H9 (cell line): ENCODE measurements around the gene BRK1. TPM values are rescaled to one million over a fixed set of nuclear protein-coding genes. Genes with fewer than 3 reads are reported as not detected.
"Not testable (repeated sequence)": the region's sequence is repeated elsewhere in the genome, so short reads cannot be mapped to it uniquely, and the experiment has no call there.

Experiments
- DNase-seq: peaks from one replicate; pipeline ENCODE4 v3.0.0-alpha.2; 2017
- H2AFZ ChIP-seq: one replicate; pipeline ENCODE4 v1.6.1; 2013; ENCODE audit warnings: mild to moderate bottlenecking, low read length, control low read depth, moderate library complexity
- H2AK5ac ChIP-seq: 2 replicates; pipeline ENCODE4 v1.6.1; 2013; ENCODE audit warnings: low read length, control low read depth, mixed read lengths; ENCODE audit not compliant: insufficient read length
- H2BK120ac ChIP-seq: one replicate; pipeline ENCODE4 v1.6.1; 2013; ENCODE audit warnings: low read depth, mild to moderate bottlenecking, low read length, control low read depth, inconsistent platforms; ENCODE audit not compliant: poor library complexity, severe bottlenecking
- H2BK12ac ChIP-seq: 2 replicates; pipeline ENCODE4 v1.6.1; 2013; ENCODE audit warnings: low read length, control low read depth, mixed read lengths, low read depth; ENCODE audit not compliant: insufficient read length
- H2BK15ac ChIP-seq: 2 replicates; pipeline ENCODE4 v1.6.1; 2013; ENCODE audit warnings: low read depth, low read length, control low read depth
- H2BK20ac ChIP-seq: one replicate; pipeline ENCODE4 v1.6.1; 2013; ENCODE audit warnings: low read depth, mild to moderate bottlenecking, low read length, control low read depth, inconsistent platforms; ENCODE audit not compliant: poor library complexity, severe bottlenecking
- H2BK5ac ChIP-seq: 2 replicates; pipeline ENCODE4 v1.6.1; 2013; ENCODE audit warnings: low read length, control low read depth, mixed read lengths; ENCODE audit not compliant: insufficient read length
- H3K14ac ChIP-seq: 2 replicates; pipeline ENCODE4 v1.6.1; 2013; ENCODE audit warnings: low read length, control low read depth; ENCODE audit not compliant: insufficient read depth
- H3K18ac ChIP-seq: 2 replicates; pipeline ENCODE4 v1.6.1; 2013; ENCODE audit warnings: low read depth, mild to moderate bottlenecking, mixed read lengths, low read length, control low read depth; ENCODE audit not compliant: insufficient read length
- H3K23ac ChIP-seq: 2 replicates; pipeline ENCODE4 v1.6.1; 2013; ENCODE audit warnings: low read length, control low read depth, mixed read lengths, low read depth; ENCODE audit not compliant: insufficient read length
- H3K23me2 ChIP-seq: 2 replicates; pipeline ENCODE4 v1.6.1; 2013; ENCODE audit warnings: low read depth, mild to moderate bottlenecking, mixed read lengths, low read length, control low read depth; ENCODE audit not compliant: insufficient read length, poor library complexity, severe bottlenecking
- H3K27ac ChIP-seq: 2 replicates; pipeline ENCODE4 v1.5.1; 2013; ENCODE audit warnings: low read length, control low read depth, mixed read lengths, low read depth; ENCODE audit not compliant: insufficient read length
- H3K27me3 ChIP-seq: 2 replicates; pipeline ENCODE4 v1.6.1; 2013; ENCODE audit warnings: low read length, control low read depth, inconsistent platforms; ENCODE audit not compliant: insufficient read depth
- H3K4ac ChIP-seq: 2 replicates; pipeline ENCODE4 v1.6.1; 2013; ENCODE audit warnings: low read depth, mild to moderate bottlenecking, control low read depth, inconsistent platforms, low read length, moderate library complexity
- H3K4me1 ChIP-seq: 2 replicates; pipeline ENCODE4 v1.6.1; 2013; ENCODE audit warnings: low read length, control low read depth, inconsistent platforms; ENCODE audit not compliant: insufficient read depth
- H3K4me2 ChIP-seq: 2 replicates; pipeline ENCODE4 v1.6.1; 2013; ENCODE audit warnings: low read length, control low read depth, mixed read lengths; ENCODE audit not compliant: insufficient read length, insufficient read depth
- H3K56ac ChIP-seq: 2 replicates; pipeline ENCODE4 v1.6.1; 2013; ENCODE audit warnings: low read depth, mild to moderate bottlenecking, mixed read lengths, low read length, control low read depth; ENCODE audit not compliant: insufficient read length
- H3K79me1 ChIP-seq: 2 replicates; pipeline ENCODE4 v1.6.1; 2013; ENCODE audit warnings: low read depth, mild to moderate bottlenecking, moderate library complexity, low read length, control low read depth, inconsistent platforms; ENCODE audit not compliant: insufficient read depth, poor library complexity, severe bottlenecking
- H3K79me2 ChIP-seq: 2 replicates; pipeline ENCODE4 v1.6.1; 2013; ENCODE audit warnings: low read length, control low read depth, inconsistent platforms; ENCODE audit not compliant: insufficient read depth
- H3K9ac ChIP-seq: 2 replicates; pipeline ENCODE4 v1.6.1; 2013; ENCODE audit warnings: low read length, control low read depth, mixed read lengths; ENCODE audit not compliant: insufficient read length; ENCODE audit errors: extremely low read depth
- H3K9me3 ChIP-seq: one replicate; pipeline ENCODE4 v1.6.1; 2013; ENCODE audit warnings: low read depth, low read length, inconsistent platforms; ENCODE audit not compliant: control insufficient read depth
- H3T11ph ChIP-seq: one replicate; pipeline ENCODE4 v1.6.1; 2013; ENCODE audit warnings: mild to moderate bottlenecking, low read length, control low read depth, inconsistent platforms
- H4K20me1 ChIP-seq: one replicate; pipeline ENCODE4 v1.6.1; 2013; ENCODE audit not compliant: control insufficient read depth, insufficient read length, insufficient read depth
- H4K5ac ChIP-seq: 2 replicates; pipeline ENCODE4 v1.6.1; 2013; ENCODE audit warnings: low read depth, mild to moderate bottlenecking, mixed read lengths, low read length, control low read depth; ENCODE audit not compliant: insufficient read length
- H4K8ac ChIP-seq: replicated peaks from 2 replicates; pipeline ENCODE4 v1.6.1; 2013; ENCODE audit warnings: low read length, control low read depth, mixed read lengths, low read depth; ENCODE audit not compliant: insufficient read length
- H4K91ac ChIP-seq: 2 replicates; pipeline ENCODE4 v1.6.1; 2013; ENCODE audit warnings: low read depth, mild to moderate bottlenecking, moderate library complexity, mixed read lengths, low read length, control low read depth; ENCODE audit not compliant: insufficient read length
- H3K27ac Mint-ChIP-seq, 3 experiments: 2 replicates in 2 of 3; 3 replicates in 1 of 3; pipeline ENCODE4 v1.8.0; 2020 to 2021; ENCODE audit warnings: mixed read lengths in 3 of 3, mild to moderate bottlenecking in 1 of 3, moderate library complexity in 1 of 3
- H3K27me3 Mint-ChIP-seq: 2 replicates; pipeline ENCODE4 v1.8.0; 2021; ENCODE audit warnings: low read depth, mild to moderate bottlenecking, moderate library complexity, mixed read lengths
- H3K36me3 Mint-ChIP-seq, 3 experiments: 2 replicates in 2 of 3; 3 replicates in 1 of 3; pipeline ENCODE4 v1.8.0; 2020 to 2021; ENCODE audit warnings: low read depth in 3 of 3, mixed read lengths in 3 of 3; ENCODE audit not compliant: insufficient read depth in 1 of 3
- H3K4me1 Mint-ChIP-seq, 2 experiments: 2 replicates each; pipeline ENCODE4 v1.8.0; 2020; ENCODE audit warnings: mixed read lengths in 2 of 2
- H3K4me3 Mint-ChIP-seq, 2 experiments: 2 replicates in 1 of 2; 3 replicates in 1 of 2; pipeline ENCODE4 v1.8.0; 2020 to 2021; ENCODE audit warnings: mild to moderate bottlenecking in 2 of 2, mixed read lengths in 2 of 2, moderate library complexity in 1 of 2
- H3K9me3 Mint-ChIP-seq, 2 experiments: 2 replicates in 1 of 2; 3 replicates in 1 of 2; pipeline ENCODE4 v1.8.0; 2020; ENCODE audit warnings: mild to moderate bottlenecking in 2 of 2, mixed read lengths in 2 of 2, moderate library complexity in 1 of 2
- CTCF ChIP-seq: fragments of 200-600 bp; sonication (generic); conservative IDR thresholded peaks from 3 replicates; pipeline ENCODE4 v1.8.0; 2021; ENCODE audit warnings: antibody characterized with exemption, mild to moderate bottlenecking
- WGBS: extraction: QIAGEN DNeasy Blood & Tissue Kit; methylation state at CpG from one replicate; pipeline ENCODE4 v1.1.7; 2013; ENCODE audit warnings: missing lambda C conversion rate, low lambda C conversion rate, mixed read lengths; ENCODE audit not compliant: insufficient read length; ENCODE audit errors: extremely low coverage; 5-methylcytosine and 5-hydroxymethylcytosine counted together
- long read RNA-seq: library from polyadenylated mRNA; unstranded; transcript quantifications from one replicate; pipeline ENCODE4 v2.0.0, GENCODE V29; 2020
- total RNA-seq: library from RNA; stranded (reverse); gene quantifications from 2 replicates; pipeline ENCODE4 v1.2.1, GENCODE V29; 2021

Gene BRK1
- total RNA-seq = 119 and 121 TPM in 2 replicates
- long read RNA-seq, transcript BRK1-201 (3 exons, 1,233 nt) = major isoform, 294 of 323 reads
- long read RNA-seq, partial matches to known transcripts = 5 of 323 reads
- long read RNA-seq, other reads (novel, unspliced or antisense) = 24 of 323 reads

- Histone ChIP-seq H2BK15ac (no peak within 1 kb of the TSS), H3K27me3 (no peaks in the 10 kb centered on the region), H3K4me1 (no peaks in the 10 kb centered on the region), H3K14ac (peak within 1 kb of the TSS; percentile 69), H2BK20ac (no peak within 1 kb of the TSS), H3K4ac (no peak within 1 kb of the TSS), H3K56ac (no peak within 1 kb of the TSS), H3K79me1 (peaks cover 4% of the 10 kb centered on the region), H4K8ac (no peak within 1 kb of the TSS), H2AK5ac (no peak within 1 kb of the TSS), H3K23me2 (peaks cover 6% of the 10 kb centered on the region), H3K27ac (no peak within 1 kb of the TSS), H2BK120ac (no peak within 1 kb of the TSS), H3K79me2 (peaks cover 15% of the 10 kb centered on the region; the same call in 1 of the 2 replicates), H4K5ac (no peak within 1 kb of the TSS), H4K20me1 (no peaks in the 10 kb centered on the region), H3K9ac (peak within 1 kb of the TSS; percentile 74), H2BK12ac (no peak within 1 kb of the TSS), H3K9me3 (no peaks in the 10 kb centered on the region), H4K91ac (no peak within 1 kb of the TSS), H2AFZ (peak within 1 kb of the TSS; percentile 83), H3T11ph (no peak within 1 kb of the TSS), H3K4me2 (peak within 1 kb of the TSS; percentile 94), H3K18ac (peak within 1 kb of the TSS; percentile 68), H2BK5ac (no peak within 1 kb of the TSS), H3K23ac (no peak within 1 kb of the TSS)
- Mint-ChIP-seq H3K27me3 (peaks cover 2% of the 10 kb centered on the region; the same call in 1 of the 2 replicates), H3K9me3 (no peaks in the 10 kb centered on the region), H3K36me3 (peaks cover 4 to 14% (median 4%) of the 10 kb centered on the region in 3 experiments; a peak in 5 of 7 replicates), H3K4me3 (peak within 1 kb of the TSS; percentile 98 to 100), H3K4me1 (peaks cover 9 to 10% of the 10 kb centered on the region in 2 experiments), H3K27ac (peak within 1 kb of the TSS; percentile 89 to 99 (median 99))
- DNase-seq = peak; percentile 91
- no CpG with 5 or more reads among the region's 54 CpGs for WGBS
- TF ChIP-seq CTCF = no peak
These were observed at the start of gene BRK1 for GRCh38 chr3:10115326-10116137. BRK1 (plus strand) TSS chr3:10115675; CDS start chr3:10115702, 27 bp downstream.

GRCh38 chr3:10070077-10070476 lies 45.4 kb upstream of the BRK1 start:
- H4K8ac ChIP-seq, DNase-seq, H2BK120ac ChIP-seq, H3T11ph ChIP-seq, H3K4me2 ChIP-seq, H3K4ac ChIP-seq, H3K56ac ChIP-seq, H4K5ac ChIP-seq, H3K4me1 ChIP-seq, H3K23ac ChIP-seq, H4K91ac ChIP-seq, H3K79me1 ChIP-seq, H2AFZ ChIP-seq, H2BK12ac ChIP-seq, H3K27me3 ChIP-seq, H4K20me1 ChIP-seq, H2BK5ac ChIP-seq, H3K4me1 Mint-ChIP-seq, H2AK5ac ChIP-seq, H3K27ac ChIP-seq, H3K18ac ChIP-seq, H2BK20ac ChIP-seq, H3K9me3 ChIP-seq, H3K27me3 Mint-ChIP-seq, H3K23me2 ChIP-seq, H2BK15ac ChIP-seq, H3K14ac ChIP-seq, H3K79me2 ChIP-seq, H3K9ac ChIP-seq, H3K4me3 Mint-ChIP-seq, H3K27ac Mint-ChIP-seq: not testable (repeated sequence)
- no CpG with 5 or more reads among the region's 33 CpGs for WGBS
- peaks cover 11 to 12% of the 10 kb centered on the region in 2 experiments; a peak in 4 of 5 replicates for H3K9me3 Mint-ChIP-seq
- H3K36me3 Mint-ChIP-seq = peaks cover 48 to 70% (median 62%) of the 10 kb centered on the region in 3 experiments
